GM19438 (cell line): ENCODE data around the gene TMEM107.
"Not testable (repeated sequence)": the region's sequence is repeated elsewhere in the genome, so short reads cannot be mapped to it uniquely, and the experiment has no call there.

Experiments
- ATAC-seq: cut with Tn5 transposase; IDR thresholded peaks from one replicate; pipeline ENCODE4 v1.9.1; 2021; ENCODE audit warnings: low read depth; ENCODE audit not compliant: unreplicated experiment

Gene TMEM107

GRCh38 chr17:8189711-8190477 is 13.7 kb upstream of the TMEM107 start, which contains the start of gene BORCS6:
Gene BORCS6 (minus strand): TSS chr17:8190180. CDS start chr17:8190140, 40 bp downstream.
- peak; percentile 51 for ATAC-seq

DNA sequence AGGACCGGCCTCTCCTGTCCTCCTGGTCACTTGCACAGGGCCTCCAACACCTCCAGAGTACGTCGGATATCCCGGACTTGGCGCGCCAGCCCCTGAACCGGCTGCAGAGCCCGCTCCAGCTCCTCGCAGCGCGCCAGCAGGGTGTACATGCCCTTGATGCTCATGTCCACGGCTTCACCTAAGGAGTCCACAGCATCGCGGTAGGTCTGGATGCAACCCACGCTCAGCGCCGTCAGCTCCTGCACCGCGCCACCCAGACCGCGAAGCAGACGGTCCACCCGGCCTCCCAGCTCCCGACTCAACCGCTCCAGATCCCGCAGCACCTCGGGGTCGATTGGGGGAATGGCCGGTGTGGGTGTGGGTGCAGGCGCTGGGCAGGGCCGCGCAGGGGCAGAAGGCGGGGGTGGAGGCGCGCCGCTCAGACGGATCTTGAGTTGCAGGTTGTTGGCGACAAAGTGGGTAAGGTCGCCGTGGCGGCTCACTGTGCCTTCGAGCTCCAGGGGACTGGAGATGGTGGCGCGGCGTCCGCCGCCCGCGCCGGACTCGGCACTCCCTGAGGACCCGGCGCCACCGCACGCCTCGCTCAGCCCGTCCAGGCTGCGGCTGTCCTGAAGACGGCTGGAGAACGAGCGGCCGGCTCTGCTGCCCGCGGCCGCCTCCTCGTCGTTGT is 13.0 kb upstream of the TMEM107 start:
- ATAC-seq, result no peak

DNA sequence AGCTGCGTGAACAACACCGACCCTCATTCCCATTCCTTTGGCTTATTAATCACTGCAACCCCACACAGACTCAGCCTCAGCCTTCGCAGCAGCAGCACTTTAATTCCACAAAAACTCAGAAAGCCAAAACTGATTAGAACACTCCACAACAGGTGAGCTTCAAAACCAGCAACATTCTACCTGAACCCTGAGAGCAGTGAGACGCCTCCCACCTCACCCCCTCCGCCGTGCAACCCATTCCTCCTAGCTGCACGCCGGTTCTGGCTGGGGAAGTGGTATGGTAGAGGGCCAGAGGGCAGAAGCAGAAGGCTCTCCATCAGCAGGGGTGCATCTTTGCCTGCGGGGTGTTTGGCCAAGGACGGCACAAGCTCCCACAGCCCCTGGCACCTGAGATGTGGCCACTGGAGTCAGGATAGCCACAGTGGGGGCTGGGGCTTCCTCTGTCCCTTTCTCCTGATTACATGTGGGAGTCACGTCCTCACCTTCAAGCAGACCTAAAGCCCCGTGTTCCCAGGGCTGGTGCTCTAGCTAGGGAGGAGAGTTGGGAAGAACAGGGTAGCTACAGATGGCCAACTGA is 12.2 kb upstream of the TMEM107 start:
- ATAC-seq, result no peak

- peak; percentile 22 for ATAC-seq
Observed at GRCh38 chr17:8187517-8188262, 11.5 kb upstream of the TMEM107 start.

GRCh38 chr17:8186787-8187516 is 10.8 kb upstream of the TMEM107 start:
- ATAC-seq, result peak; percentile 9

DNA sequence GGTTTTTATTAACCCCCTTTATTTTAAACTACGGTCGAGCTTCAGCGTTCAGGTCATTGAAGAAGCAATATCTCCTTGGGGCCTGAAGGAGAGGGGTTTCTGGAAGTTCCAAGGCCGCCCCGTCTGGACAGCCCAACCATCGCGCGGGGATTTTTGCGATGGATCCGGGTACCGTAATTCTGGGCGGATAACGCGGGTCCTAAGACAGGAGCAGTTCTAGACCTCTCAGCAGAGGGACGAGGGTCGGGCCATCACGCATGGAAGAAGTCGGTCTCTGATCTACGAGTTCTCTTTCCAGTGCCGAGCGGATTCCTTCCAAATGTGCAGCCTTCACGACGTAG is 10.2 kb upstream of the TMEM107 start:
- ATAC-seq, result no peak

DNA sequence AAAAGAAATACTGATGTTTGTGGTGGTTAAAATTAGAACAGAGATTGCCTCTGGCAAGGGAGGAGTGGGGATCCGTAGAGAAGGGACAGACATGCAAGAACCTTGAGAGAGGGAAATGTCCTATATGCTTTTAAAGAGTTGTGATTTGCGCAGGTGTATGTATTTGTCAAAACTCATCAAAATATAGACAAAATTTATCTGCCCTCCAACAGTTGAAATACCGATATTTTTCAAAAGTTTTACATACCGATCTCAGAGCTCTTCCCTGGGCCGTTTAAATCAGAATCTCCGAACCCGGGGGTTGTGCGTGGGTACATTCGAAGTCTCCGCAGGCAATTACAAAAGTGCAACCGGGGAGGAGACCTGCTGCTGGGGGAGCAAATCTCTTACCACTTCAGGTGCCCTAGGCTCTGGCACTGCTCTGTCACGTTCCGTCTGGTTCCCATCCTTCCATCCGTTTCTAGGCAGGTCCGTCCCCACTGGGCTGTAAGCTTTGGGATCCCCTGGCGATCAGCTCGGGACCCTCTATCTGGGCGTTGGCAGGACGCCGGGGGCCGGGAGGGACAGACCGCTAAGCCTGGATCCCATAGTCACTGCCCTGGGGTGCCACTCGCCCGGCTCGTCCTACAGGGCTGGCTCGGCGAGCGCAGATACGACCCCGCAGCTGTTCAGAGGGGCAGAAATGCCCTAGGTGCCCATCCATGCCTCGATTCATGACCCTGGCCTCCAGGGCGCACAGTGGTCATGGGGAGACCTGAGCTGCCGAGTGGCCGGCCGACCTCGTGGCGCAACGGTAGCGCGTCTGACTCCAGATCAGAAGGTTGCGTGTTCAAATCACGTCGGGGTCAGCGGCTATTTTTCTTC is 9.6 kb upstream of the TMEM107 start:
- ATAC-seq, result no peak

GRCh38 chr17:8176998-8177731 is 985 bp upstream of the TMEM107 start:
- no peak for ATAC-seq

- ATAC-seq, result peak; percentile 13
Observed at GRCh38 chr17:8175795-8176196, 384 bp downstream of the TMEM107 start.

- ATAC-seq, result no peak
Observed at GRCh38 chr17:8173871-8174322, 2.3 kb downstream of the TMEM107 start.

DNA sequence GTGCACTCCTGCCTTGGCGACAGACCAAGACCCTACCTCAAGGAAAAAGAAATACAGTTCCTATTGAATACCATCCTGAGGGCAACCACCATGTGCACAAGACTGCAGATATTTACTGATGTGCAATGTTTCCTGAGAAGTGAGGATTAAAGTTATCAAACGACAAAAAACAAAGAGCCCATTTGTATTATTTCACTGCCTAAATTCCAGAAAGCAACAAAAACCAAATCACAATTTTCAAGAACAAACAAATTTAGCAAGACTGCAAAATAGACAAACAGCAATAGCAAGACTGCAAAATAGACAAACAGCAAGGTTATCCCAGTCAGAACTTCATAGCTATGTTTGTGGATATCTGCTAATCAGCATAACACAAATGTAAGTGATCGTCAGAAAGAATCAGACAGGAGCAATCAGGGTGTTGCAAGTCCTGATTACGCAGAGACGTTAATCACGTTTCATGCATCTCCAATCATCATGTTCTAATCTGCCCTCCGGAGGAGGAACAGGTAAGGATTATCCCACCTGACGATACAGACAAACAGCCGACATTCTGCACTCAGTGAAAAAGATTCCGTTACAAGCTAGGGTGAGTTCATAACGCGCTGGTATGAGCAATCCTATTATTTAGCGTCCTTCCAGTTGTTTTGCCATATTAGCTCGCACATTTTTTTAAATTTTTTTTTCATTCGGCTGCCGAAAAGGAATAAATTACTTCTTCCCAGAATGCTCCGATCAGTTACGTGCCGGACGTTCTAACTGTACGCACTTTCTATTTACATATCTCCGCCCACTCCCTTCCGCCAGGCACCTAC is 2.9 kb downstream of the TMEM107 start:
- ATAC-seq, result peak; percentile 60

- not testable (repeated sequence) for ATAC-seq
Observed at GRCh38 chr17:8170186-8170585, 6.0 kb downstream of the TMEM107 start.

DNA sequence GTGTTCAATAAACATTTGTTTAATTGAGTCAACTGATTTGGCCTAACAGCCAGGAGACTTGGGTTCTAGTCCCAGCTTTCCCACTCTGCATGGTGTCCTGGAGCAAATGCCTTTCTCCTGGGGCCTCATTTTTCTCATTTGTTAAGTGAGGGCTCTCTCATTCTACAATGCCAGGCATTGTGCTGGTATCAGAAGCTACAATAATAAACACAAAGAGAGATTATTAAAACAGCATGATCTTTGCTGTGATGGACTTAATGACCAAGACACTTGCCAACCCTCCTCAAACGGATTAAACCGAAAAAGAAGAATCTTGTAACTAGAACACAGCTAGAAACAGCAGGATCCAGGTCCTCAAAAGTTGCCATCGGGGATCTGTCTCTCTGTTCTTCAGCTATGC is 8.7 kb downstream of the TMEM107 start:
- ATAC-seq, result no peak

DNA sequence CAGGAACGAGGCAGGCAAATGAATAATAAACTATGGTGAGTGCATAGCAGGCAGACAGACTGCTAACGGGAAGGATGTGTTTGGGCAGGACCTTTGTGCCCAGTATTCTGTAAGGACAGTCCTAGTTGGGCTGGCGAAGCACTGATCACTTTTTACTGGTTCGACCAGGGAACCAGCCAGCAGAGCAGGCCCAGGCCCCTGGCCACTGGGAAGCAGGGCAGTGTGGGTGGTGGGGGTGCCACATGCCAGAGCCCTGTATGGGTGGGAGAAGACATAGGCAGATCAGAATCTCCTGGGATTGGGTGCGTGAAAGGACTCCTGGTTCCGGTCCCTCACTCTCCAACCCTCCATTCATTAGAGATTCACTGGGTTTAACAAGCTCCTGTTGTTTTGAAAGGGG is 9.4 kb downstream of the TMEM107 start:
- no peak for ATAC-seq

- ATAC-seq, result no peak
Observed at GRCh38 chr17:8164815-8165131, 11.4 kb downstream of the TMEM107 start.

- ATAC-seq, result no peak
Observed at GRCh38 chr17:8163978-8164814, 12.0 kb downstream of the TMEM107 start.
